GM21381 (cell line): ENCODE results near the gene SMIM24.
"Not testable (repeated sequence)": the region's sequence is repeated elsewhere in the genome, so short reads cannot be mapped to it uniquely, and the experiment has no call there.

Experiments used
- ATAC-seq: cut with Tn5 transposase; IDR thresholded peaks from one replicate; pipeline ENCODE4 v1.9.1; 2021; ENCODE audit warnings: mild to moderate bottlenecking, moderate library complexity; ENCODE audit not compliant: unreplicated experiment

The SMIM24 gene

DNA sequence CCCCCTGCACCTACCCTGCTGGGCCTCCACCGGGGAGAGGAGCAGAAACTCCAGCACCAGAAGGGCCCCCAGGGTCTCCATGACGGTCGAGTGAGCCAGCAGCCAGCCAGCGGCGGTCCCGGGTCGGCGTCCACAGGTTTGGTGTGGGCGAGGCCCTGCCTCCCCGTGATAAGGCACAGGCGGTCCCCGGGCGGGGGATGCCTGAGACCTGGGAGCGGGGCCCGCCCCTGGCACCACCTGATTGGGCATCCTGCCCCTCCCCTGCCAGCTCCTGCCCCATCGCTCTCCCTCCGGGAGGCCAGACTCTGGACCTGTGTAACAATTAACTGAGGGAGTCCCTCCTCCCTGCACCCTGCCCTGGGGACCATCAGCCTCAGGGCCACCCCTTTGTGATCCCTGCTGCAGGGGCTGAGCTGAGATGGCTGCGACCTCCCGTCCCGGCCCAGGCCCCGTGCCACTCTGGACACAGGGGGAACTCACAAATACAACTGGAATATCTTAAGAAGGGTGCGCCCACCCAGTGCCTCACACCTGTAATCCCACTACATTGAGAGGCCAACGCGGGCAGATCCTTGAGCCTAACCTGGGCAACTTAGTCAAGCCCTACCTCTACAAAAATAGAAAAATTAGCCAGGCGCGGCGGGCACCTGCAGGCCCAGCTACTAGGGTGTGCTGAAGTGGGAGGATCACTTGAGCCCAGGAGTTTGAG lies at the start of gene SMIM24:
SMIM24 (minus strand) TSS at position 143 of the 709 bp plus-strand sequence; CDS start at position 81, 62 bp downstream.
- no peak for ATAC-seq

DNA sequence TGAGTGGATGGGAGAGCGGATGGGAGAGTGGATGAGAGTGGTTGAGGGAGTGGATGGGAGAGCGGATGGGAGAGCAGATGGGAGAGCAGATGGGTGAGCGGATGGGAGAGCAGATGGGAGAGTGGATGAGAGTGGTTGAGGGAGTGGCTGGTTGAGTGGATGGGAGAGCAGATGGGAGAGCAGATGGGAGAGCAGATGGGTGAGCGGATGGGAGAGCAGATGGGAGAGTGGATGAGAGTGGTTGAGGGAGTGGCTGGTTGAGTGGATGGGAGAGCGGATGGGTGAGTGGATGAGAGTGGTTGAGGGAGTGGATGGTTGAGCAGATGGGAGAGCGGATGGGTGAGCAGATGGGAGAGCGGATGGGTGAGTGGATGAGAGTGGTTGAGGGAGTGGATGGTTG lies 49.0 kb upstream of the SMIM24 start:
- not testable (repeated sequence) for ATAC-seq

DNA sequence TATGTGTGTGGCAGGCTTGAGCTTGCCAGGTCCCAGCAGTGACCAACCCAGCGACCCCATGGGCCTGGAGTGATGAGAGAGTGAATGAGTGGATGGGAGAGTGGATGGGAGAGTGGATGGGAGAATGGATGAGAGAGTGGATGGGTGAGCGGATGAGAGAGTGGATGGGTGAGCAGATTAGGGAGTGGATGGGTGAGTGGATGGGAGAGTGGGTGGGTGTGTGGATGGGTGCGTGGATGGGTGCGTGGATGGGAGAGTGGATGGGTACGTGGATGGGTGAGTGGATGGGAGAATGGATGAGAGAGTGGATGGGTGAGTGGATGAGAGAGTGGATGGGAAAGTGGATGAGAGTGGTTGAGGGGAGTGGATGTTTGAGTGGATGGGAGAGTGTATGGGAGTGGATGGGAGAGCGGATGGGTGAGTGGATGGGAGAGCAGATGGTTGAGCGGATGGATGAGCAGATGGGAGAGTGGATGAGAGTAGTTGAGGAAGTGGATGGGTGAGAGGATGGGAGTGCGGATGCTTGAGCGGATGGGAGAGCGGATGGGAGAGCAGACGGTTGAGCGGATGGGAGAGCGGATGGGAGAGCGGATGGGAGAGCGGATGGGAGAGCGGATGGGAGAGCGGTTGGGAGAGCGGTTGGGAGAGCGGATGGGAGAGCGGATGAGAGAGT lies 48.4 kb upstream of the SMIM24 start:
- no peak for ATAC-seq

DNA sequence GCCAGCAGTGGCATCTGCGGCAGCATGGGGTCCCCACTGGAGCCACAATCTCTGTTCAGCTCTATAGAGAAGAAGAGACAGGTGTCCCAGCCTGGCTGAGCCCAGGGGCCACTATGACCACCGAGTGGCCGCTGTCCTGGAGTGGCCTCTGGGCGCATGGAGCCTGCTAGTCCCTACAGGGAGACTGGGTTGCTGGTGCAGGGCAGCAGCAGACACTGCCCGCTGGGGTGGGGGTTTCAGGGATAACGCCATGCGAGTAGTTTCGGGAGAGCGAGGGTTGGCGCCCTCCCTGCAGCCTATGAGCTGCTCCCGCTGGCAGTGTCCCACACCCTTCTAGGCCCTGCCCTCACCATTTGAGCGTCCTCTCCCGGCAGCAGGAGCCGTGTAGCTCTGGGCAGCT lies 47.8 kb upstream of the SMIM24 start:
- ATAC-seq, result no peak

DNA sequence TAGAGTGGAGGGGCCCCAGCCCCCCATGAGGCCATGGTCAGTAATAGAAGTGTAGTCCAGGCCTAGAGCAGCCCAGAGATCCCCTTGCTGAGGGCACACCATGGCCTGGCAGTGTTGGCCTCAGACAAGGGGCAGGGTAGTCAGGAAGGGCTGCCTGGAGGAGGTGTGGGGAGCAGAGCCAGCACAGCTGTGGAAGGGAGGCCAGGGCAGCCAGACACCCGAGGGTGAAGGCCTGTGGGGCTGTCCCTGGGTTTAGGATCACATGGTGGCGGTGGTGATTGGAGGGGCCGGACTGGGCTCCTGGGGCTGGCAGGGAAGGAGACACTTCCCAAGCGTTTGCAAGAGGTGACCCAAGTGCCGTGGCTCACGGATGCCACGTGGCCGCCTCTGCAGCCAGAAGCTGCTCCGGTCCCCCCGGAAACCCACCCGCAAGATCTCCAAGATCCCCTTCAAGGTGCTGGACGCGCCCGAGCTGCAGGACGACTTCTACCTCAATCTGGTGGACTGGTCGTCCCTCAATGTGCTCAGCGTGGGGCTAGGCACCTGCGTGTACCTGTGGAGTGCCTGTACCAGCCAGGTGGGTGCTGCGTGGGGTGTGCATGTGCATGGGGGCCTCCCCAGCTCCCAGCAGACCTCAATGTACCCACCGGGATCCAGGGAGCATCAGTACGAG lies 47.0 kb upstream of the SMIM24 start:
- no peak for ATAC-seq

DNA sequence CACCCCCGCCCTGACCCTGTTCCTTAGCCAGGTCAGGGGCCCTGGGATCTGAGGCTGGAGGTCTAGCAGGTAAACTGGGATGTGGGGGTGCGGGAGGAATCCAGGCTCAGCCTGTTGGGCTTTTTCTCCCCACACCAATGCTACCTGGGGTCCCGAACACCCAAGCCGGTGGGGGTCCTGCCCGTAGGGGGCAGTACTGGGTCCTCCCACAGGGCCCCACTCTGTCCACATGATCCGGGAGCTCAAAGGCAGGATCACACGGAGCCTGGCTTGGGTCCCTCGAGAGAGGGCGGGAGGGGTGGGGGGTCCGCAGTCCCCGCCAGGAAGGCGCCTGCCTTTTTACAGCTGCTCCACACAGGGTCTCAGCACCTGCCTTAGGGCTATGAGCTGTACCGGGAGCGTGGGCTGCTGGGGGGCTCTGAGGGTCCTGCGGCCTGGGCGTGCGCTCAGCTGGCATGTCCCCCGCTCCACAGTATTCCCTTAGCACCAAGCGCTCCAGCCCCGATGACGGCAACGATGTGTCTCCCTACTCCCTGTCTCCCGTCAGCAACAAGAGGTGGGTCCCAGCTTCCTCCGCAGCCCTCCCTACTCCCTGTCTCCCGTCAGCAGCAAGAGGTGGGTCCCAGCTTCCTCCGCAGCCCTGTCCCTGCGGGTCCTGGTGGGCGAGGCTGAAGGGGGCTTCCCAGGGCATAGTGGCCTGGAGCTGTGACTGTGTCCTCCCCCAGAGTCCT lies 46.3 kb upstream of the SMIM24 start:
- no peak for ATAC-seq

DNA sequence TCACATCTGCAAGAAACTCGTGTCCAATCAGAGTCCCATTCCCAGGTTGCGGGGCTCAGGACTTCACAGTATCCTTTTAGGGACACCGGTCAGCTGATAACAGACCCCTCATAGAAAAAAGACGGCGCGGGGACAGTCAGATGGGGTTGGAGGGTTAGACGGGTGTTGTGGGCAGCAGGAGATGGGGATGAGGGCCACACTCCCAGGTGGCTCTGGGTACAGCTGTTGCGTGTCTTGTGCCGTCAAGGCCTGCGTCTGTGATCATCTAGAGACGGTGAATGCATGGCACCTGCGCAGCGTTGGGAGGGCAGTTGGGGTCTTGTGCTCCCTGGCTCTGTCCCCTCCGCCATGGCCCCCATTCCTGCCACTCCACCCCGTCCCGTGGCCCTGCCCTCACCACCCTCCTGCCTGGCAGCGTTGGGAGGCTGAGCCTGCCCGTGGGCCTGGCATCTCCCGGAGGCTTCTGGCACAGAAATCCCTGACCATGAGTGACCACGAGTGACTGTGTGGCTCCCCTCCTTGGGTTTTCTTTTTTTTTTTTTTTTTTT lies 44.7 kb upstream of the SMIM24 start:
- no peak for ATAC-seq

DNA sequence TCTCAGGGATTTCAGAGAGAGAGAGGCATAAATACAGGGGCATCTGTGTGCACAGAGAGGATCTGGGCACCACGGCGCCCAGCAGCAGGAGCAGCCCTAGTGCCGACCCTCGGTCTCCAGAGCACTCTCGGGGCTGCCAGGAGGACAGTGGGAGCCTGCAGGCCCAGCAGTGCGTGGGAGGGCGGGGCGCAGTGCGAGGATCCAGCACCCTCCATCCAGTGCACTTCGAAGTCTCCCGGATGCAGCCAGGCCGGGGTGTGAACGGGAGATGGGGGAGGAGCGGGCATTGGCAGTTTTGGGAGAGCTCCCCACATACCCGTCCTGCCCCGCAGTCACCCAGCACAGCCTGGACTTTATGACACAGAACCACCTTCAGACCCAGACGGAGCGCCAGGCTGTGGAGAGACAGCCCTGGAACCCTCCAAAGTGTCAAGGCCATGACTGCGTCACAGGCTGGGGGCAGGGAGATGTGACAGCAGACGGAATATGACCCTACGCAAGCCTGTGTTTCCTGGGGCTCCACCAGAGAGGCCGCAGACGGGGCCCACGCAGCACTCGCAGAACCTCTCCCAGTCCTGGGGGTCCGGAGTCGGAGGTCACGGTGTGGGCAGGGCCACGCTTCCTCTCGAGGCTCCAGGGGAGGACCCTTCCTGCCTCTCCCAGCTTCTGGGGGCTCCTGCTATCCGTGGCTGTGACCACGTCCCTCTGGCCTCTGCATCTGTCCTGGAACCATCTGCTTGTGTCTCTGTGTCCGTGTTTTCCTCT lies 43.9 kb upstream of the SMIM24 start:
- ATAC-seq, result no peak

DNA sequence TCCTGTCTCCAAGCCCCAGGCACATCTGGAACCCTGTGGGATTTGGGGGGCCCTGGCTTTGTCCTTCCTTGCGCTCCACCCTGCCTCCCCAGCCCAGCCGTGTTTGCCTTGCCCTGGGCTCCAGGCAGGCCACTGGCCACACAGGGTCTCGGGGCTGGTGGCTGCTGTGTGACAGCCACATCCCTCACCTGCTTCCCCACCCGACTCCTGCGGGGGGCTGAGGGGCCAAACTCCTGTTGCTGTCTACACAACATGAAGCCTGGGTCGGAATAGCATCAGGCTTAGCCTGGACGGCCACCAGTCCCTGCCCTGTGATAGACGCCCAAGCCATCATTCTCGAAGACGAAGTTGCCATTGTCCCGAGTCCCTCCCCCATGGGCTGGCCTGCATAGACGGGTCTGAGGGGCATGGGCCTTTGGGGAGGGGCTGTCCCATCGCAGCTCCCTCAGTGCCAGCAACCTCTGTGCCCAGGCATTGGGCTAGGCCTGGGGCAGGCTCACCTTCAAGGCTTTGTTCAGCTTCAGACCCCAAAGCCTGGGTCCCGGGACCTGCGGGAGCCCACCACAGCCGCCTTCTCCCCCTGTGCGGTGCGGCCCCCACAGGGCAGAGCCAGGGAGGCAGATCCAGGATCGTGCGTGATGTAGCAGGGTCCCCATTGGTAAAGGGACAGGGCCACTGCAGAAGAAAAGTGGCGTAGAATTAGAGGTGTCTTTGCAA lies 43.2 kb upstream of the SMIM24 start:
- no peak for ATAC-seq

DNA sequence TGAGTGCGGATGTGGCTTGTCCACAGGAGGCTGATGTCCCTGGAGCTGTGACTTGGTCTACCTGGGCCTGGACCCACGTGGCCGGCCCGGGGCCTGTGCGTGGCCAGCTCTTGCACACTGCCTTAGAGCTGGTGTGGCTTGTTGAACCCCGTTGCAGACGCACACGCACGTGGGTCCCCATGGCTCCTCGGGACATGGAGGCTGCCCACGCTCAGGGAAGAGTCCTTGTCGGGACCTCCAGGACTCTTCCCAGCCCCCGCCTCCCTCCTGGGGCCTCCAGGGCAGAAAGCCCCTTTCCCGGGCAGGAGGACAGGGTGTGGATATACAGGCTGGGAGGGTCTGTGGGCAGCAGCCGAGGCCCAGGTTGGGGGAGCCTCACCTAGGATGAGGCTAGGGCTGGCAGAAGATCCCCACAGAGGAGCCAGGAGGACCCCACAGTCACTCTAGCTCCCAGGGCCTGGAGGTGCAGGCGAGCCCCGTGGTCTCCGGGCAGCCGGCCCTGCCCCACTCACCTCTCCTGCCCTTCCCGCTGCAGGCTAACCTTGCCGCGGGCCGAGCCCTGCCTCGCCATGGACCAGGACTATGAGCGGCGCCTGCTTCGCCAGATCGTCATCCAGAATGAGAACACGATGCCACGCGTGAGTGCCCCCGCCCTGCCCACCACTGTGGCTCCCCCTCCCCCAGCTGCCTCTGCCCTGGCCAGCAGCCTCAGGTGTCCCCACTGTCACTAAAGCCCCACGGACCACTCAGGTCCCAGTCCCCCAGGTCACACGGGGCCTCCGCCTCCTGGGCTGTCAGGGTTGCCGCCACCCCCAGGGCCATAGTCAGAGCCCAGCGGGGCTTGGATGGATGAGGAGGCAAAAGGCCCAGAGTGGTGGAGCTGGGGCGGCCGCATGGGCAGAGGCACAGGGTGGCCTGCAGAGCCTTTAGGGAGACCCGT lies 42.4 kb upstream of the SMIM24 start:
- ATAC-seq, result no peak

DNA sequence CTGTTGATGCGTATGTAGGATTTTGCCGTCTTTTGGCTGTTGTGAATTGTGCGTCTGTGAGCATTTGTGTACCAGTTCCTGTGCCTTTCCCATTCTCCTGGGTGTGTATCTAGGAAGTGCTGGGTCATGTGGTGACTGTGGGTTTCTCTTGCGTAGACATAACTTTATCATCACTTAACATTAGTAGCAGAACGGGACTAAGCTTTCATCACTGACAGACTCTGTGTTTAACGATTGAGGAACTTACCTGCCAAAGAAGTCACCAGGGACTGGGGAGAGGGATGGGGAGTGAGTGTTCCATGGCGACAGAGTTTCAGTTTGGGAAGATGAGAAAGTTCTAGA lies 40.8 kb upstream of the SMIM24 start:
- no peak for ATAC-seq

DNA sequence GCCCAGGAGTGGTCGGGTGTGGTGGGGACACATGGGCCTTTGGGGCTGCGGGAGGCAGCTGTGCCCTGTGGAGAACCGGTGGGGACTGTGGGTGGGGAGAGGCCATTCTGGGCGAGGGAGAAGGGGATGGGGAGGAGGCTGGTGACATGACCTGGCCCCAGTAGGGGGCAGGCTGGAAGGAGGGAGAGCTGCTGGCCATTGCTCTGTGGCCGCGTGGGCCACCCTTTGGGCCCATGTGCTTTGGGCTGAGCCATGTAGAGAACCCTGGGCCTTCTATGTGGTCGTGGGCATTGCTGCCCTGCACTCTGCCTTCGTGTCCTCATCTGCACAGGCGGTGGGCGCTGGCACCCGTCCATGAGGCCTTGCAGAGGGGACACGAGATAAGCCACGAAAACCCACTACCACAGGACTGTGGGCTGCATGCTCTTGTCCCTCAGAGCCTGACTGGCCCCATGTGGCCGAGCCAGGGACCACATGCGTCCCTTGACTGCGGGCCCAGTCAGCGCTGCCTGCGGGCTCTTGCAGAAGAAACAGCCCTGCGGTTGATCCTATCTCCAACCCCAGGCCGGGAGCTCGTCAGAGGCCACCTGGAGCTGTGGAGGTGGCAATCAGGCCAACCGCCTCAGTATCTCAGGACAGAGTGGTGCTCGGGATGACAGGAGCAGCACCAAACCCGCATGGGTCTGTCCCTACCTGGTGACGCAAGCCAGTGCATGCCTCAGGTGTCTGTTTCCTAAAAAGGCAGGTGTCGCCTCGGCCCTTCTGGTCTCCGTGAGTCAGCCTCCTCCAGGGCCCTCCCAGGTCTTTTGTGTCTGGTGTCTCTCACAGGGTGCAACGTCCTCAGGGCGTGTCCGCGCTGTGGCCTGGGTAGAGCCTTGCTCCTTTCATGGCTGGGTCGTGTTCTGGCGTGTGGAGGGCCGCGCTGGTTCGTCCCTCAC lies 40.1 kb upstream of the SMIM24 start:
- ATAC-seq, result no peak

DNA sequence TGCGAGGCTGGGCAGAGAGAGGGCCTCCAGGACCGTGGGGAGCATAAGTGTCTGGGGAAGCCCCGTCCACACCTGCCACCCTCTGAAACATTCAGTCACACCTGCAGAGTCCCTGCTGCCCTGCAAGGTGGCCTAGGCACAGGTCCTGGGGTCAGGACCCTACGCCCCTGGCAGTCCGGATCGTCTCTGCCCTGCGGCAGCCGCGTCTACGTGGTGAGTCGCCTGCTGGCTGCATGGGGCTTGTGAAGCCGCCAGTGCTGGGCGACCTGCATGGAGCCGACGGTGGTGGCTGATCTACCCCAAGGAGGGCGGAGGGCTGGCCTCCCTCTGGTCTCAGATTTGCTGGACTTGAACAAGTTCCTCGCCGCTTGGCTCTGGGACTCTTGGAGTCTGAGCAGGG lies 38.8 kb upstream of the SMIM24 start:
- no peak for ATAC-seq

DNA sequence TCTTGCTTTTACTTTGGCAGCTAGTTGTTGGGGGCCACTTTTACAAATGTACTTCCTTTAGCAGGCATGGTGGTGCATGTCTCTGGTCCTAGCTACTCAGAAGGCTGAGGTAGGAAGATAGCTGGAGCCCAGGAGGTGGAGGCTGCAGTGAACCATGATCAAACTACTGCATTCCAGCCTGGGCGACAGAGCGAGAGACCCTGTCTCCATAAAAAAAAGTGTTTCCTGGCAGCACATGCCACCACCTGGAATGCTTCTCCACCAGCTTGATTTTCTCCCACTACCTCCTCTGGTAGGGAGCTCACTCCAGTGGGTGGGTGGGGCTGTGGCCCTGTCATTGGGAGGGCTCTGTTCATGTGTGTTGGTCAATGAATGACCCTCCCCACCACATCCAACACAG lies 38.3 kb upstream of the SMIM24 start:
- no peak for ATAC-seq

DNA sequence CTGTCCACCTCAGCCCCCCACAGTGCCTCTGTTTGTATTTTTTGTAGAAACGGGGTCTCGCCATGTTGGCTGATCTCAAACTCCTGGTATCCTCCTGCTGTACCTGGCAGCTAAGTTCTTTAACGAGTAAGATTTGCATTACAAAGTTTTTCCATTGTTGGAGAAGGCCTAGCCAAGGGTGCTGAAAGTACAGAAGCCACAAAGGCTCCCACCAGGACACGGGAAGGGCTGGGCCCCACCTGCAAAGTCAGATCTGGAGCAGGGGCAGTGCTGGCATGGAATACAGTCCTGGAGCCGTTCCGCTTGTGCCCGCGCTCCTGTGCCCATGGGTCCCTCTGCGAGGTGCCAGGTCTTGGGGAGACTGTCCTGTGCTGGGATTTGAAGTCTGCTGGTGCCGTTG lies 37.9 kb upstream of the SMIM24 start:
- no peak for ATAC-seq

DNA sequence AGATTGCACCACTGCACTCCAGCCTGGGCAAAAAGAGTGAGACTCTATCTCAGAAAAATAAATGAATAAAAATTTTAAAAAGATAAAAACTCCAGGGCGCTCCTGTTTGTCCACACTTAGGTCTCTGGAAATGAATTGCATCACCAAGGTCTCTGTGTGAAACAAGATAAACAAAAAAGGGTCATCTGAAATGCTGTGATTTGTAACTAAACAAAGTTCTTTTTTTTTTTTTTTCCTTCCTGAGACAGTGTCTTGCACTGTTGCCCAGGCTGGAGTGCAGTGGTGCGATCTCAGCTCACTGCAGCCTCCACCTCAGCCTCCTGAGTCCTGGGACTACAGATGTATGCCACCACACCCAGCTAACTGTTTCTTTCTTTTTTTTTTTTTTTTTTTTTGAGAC lies 37.3 kb upstream of the SMIM24 start:
- ATAC-seq, result no peak

DNA sequence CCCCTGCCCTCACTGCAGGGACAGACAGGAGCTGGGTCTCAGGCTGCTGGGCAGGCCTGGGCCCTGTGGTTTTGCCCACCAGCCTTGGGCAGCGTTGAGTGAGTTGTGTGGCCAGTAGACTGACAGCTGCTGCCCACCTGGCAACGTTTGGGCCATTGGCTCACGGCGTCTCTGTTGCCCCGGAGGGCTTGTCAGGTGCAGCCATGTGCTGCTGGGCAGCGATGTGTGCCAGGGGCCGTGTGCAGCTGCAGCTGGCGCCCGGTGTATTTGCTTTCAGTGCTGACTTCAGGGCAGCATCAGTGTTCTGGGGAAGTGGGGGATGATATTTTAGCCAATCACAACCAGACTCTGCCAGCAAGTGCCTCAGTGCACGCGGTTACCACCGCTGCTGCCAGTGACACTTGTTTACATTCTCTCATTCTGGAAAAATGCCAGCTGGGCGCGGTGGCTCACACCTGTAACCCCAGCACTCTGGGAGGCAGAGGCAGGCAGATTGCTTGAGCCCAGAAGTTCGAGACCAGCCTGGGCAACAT lies 36.4 kb upstream of the SMIM24 start:
- ATAC-seq, result no peak
